ENCODE measurements around the gene TNFRSF11A.

Gene TNFRSF11A

GRCh38 chr18:62372156-62372555 is 47.0 kb downstream of the TNFRSF11A start:
- H3K4me1 Mint-ChIP-seq = peaks cover 12% of the 10 kb centered on the region
- no peaks in the 10 kb centered on the region for H3K27me3 Mint-ChIP-seq
- no peak overlapping the region for H3K27ac Mint-ChIP-seq
- ATAC-seq (no peak), DNase-seq (no peak)
- H3K36me3 Mint-ChIP-seq (ENCODE audit: low read depth) = no peaks in the 10 kb centered on the region
- no peaks in the 10 kb centered on the region for H3K9me3 Mint-ChIP-seq
- H3K4me3 Mint-ChIP-seq = no peak overlapping the region

- Mint-ChIP-seq H3K4me1 (peaks cover 12% of the 10 kb centered on the region), H3K36me3 (ENCODE audit: low read depth) (no peaks in the 10 kb centered on the region), H3K9me3 (no peaks in the 10 kb centered on the region), H3K27me3 (no peaks in the 10 kb centered on the region), H3K4me3 (no peak overlapping the region), H3K27ac (no peak overlapping the region)
- ATAC-seq = no peak
- DNase-seq = no peak
These were observed 47.8 kb downstream of the TNFRSF11A start for GRCh38 chr18:62372882-62373281.

- H3K4me1 Mint-ChIP-seq = peaks cover 4% of the 10 kb centered on the region
- DNase-seq = no peak
- H3K27me3 Mint-ChIP-seq = no peaks in the 10 kb centered on the region
- no peak overlapping the region for H3K4me3 Mint-ChIP-seq
- H3K27ac Mint-ChIP-seq = no peak overlapping the region
- no peak for ATAC-seq
- H3K9me3 Mint-ChIP-seq = no peaks in the 10 kb centered on the region
- H3K36me3 Mint-ChIP-seq (ENCODE audit: low read depth) = no peaks in the 10 kb centered on the region
These were observed 49.4 kb downstream of the TNFRSF11A start for GRCh38 chr18:62374410-62374965.

- H3K4me3 Mint-ChIP-seq = no peak overlapping the region
- no peaks in the 10 kb centered on the region for H3K36me3 Mint-ChIP-seq (ENCODE audit: low read depth)
- peaks cover under 1% of the 10 kb centered on the region for H3K9me3 Mint-ChIP-seq
- ATAC-seq = no peak
- peaks cover 4% of the 10 kb centered on the region for H3K4me1 Mint-ChIP-seq
- H3K27ac Mint-ChIP-seq = no peak overlapping the region
- no peak for DNase-seq
- H3K27me3 Mint-ChIP-seq = no peaks in the 10 kb centered on the region
These were observed 52.2 kb downstream of the TNFRSF11A start for GRCh38 chr18:62377131-62377807.

- H3K9me3 Mint-ChIP-seq = peaks cover 5% of the 10 kb centered on the region
- ATAC-seq = no peak
These were observed 53.9 kb downstream of the TNFRSF11A start for GRCh38 chr18:62379051-62379450.

GRCh38 chr18:62381373-62381772 is 56.3 kb downstream of the TNFRSF11A start:
- peaks cover 5% of the 10 kb centered on the region for H3K9me3 Mint-ChIP-seq
- H3K4me1 Mint-ChIP-seq = no peaks in the 10 kb centered on the region
- no peak overlapping the region for H3K27ac Mint-ChIP-seq
- H3K27me3 Mint-ChIP-seq = no peaks in the 10 kb centered on the region
- ATAC-seq = no peak
- H3K4me3 Mint-ChIP-seq = no peak overlapping the region
- DNase-seq = no peak
- no peaks in the 10 kb centered on the region for H3K36me3 Mint-ChIP-seq (ENCODE audit: low read depth)

More at GRCh38 chr18:62379051-62379450, 53.9 kb downstream of the TNFRSF11A start:
- no peak overlapping the region for H3K27ac Mint-ChIP-seq
- DNase-seq = no peak
- H3K27me3 Mint-ChIP-seq = no peaks in the 10 kb centered on the region
- peaks cover 4% of the 10 kb centered on the region for H3K4me1 Mint-ChIP-seq
- no peaks in the 10 kb centered on the region for H3K36me3 Mint-ChIP-seq (ENCODE audit: low read depth)
- H3K4me3 Mint-ChIP-seq = no peak overlapping the region

GRCh38 chr18:62384068-62384467 is 59.0 kb downstream of the TNFRSF11A start:
- Mint-ChIP-seq H3K27ac (no peak overlapping the region), H3K4me1 (no peaks in the 10 kb centered on the region), H3K4me3 (no peak overlapping the region), H3K27me3 (no peaks in the 10 kb centered on the region), H3K36me3 (ENCODE audit: low read depth) (no peaks in the 10 kb centered on the region), H3K9me3 (peaks cover 5% of the 10 kb centered on the region)
- ATAC-seq = no peak
- DNase-seq = no peak

GRCh38 chr18:62384610-62385097 is 59.5 kb downstream of the TNFRSF11A start:
- DNase-seq = no peak
- Mint-ChIP-seq H3K36me3 (ENCODE audit: low read depth) (no peaks in the 10 kb centered on the region), H3K9me3 (peaks cover 5% of the 10 kb centered on the region), H3K27me3 (no peaks in the 10 kb centered on the region), H3K4me1 (no peaks in the 10 kb centered on the region), H3K4me3 (no peak overlapping the region), H3K27ac (no peak overlapping the region)
- no peak for ATAC-seq

- Mint-ChIP-seq H3K4me3 (no peak overlapping the region), H3K4me1 (no peaks in the 10 kb centered on the region), H3K27me3 (no peaks in the 10 kb centered on the region), H3K27ac (no peak overlapping the region), H3K9me3 (peaks cover 5% of the 10 kb centered on the region), H3K36me3 (ENCODE audit: low read depth) (no peaks in the 10 kb centered on the region)
- no peak for ATAC-seq
- DNase-seq = no peak
These were observed 61.0 kb downstream of the TNFRSF11A start for GRCh38 chr18:62386091-62386490.

GRCh38 chr18:62386601-62387000 is 61.5 kb downstream of the TNFRSF11A start:
- Mint-ChIP-seq H3K9me3 (peaks cover 5% of the 10 kb centered on the region), H3K4me3 (no peak overlapping the region), H3K27ac (no peak overlapping the region), H3K27me3 (no peaks in the 10 kb centered on the region), H3K4me1 (no peaks in the 10 kb centered on the region), H3K36me3 (ENCODE audit: low read depth) (no peaks in the 10 kb centered on the region)
- DNase-seq (no peak), ATAC-seq (no peak)

- Mint-ChIP-seq H3K36me3 (ENCODE audit: low read depth) (no peaks in the 10 kb centered on the region), H3K27ac (no peak overlapping the region), H3K4me1 (no peaks in the 10 kb centered on the region), H3K27me3 (no peaks in the 10 kb centered on the region), H3K9me3 (peaks cover 5% of the 10 kb centered on the region), H3K4me3 (no peak overlapping the region)
- ATAC-seq (no peak), DNase-seq (no peak)
These were observed 62.1 kb downstream of the TNFRSF11A start for GRCh38 chr18:62387257-62387656.

GRCh38 chr18:62388855-62389760 is 64.0 kb downstream of the TNFRSF11A start:
- ATAC-seq (no peak), DNase-seq (no peak)
- Mint-ChIP-seq H3K27ac (no peak overlapping the region), H3K27me3 (no peaks in the 10 kb centered on the region), H3K9me3 (no peaks in the 10 kb centered on the region), H3K4me3 (no peak overlapping the region), H3K36me3 (ENCODE audit: low read depth) (no peaks in the 10 kb centered on the region), H3K4me1 (no peaks in the 10 kb centered on the region)

GRCh38 chr18:62389761-62390481 is 64.8 kb downstream of the TNFRSF11A start:
- DNase-seq (no peak), ATAC-seq (no peak)
- no peaks in the 10 kb centered on the region for H3K9me3 Mint-ChIP-seq
- no peak overlapping the region for H3K4me3 Mint-ChIP-seq
- no peak overlapping the region for H3K27ac Mint-ChIP-seq
- no peaks in the 10 kb centered on the region for H3K27me3 Mint-ChIP-seq
- H3K4me1 Mint-ChIP-seq = no peaks in the 10 kb centered on the region
- H3K36me3 Mint-ChIP-seq (ENCODE audit: low read depth) = no peaks in the 10 kb centered on the region

- H3K4me3 Mint-ChIP-seq = no peak overlapping the region
- no peaks in the 10 kb centered on the region for H3K36me3 Mint-ChIP-seq (ENCODE audit: low read depth)
- H3K4me1 Mint-ChIP-seq = peaks cover 8% of the 10 kb centered on the region
- H3K27ac Mint-ChIP-seq = no peak overlapping the region
- H3K27me3 Mint-ChIP-seq = no peaks in the 10 kb centered on the region
- ATAC-seq (no peak), DNase-seq (no peak)
- no peaks in the 10 kb centered on the region for H3K9me3 Mint-ChIP-seq
These were observed 69.1 kb downstream of the TNFRSF11A start for GRCh38 chr18:62394006-62394763.

Data from activated naive CD8-positive, alpha-beta T cell treated with anti-CD3 and anti-CD28 coated beads, Interleukin-2, amount 50 U/mL, for 24 hours (primary cell).